SU-DHL-6 (cell line): ENCODE data around the gene TSACC.

Experiments used
- EZH2phosphoT487 ChIP-seq: fragments of 200-600 bp; sonication (generic), shearing (Covaris generic); conservative IDR thresholded peaks from 2 replicates; pipeline ENCODE4 v1.6.1; 2018; ENCODE audit warnings: mild to moderate bottlenecking, antibody characterized with exemption, low read length, moderate library complexity, mixed read lengths
- TF ChIP-seq, protein P1 (sequence below): fragments of 200-600 bp; sonication (generic); IDR thresholded peaks from one replicate; pipeline ENCODE4 v1.5.1; 2017; ENCODE audit warnings: antibody characterized with exemption, mild to moderate bottlenecking, low read length, moderate library complexity; ENCODE audit not compliant: insufficient read depth, poor library complexity, severe bottlenecking

DNA sequence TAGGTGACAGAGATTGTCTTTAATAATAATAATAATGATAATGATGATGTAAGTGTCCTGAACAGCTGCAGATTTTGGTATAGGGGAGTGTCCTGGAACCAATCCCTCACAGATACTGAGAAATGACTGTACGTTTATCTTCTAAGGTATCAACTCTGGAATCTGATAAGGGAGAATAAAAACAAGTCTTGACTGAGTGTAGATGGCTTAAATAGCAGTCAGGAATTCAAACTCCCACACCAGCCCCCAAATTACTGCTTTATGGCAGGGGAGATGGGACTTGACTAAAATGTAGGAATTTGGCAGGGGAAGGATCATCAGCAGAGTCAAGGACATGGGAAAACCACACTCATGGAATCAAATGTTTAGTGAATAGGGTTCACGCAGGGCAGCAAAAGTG lies 33.1 kb upstream of the TSACC start:
- TF ChIP-seq, protein P1, sequence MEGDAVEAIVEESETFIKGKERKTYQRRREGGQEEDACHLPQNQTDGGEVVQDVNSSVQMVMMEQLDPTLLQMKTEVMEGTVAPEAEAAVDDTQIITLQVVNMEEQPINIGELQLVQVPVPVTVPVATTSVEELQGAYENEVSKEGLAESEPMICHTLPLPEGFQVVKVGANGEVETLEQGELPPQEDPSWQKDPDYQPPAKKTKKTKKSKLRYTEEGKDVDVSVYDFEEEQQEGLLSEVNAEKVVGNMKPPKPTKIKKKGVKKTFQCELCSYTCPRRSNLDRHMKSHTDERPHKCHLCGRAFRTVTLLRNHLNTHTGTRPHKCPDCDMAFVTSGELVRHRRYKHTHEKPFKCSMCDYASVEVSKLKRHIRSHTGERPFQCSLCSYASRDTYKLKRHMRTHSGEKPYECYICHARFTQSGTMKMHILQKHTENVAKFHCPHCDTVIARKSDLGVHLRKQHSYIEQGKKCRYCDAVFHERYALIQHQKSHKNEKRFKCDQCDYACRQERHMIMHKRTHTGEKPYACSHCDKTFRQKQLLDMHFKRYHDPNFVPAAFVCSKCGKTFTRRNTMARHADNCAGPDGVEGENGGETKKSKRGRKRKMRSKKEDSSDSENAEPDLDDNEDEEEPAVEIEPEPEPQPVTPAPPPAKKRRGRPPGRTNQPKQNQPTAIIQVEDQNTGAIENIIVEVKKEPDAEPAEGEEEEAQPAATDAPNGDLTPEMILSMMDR = no peak
- no peak for TF ChIP-seq EZH2phosphoT487
